Mesenchymal stem cell (in vitro differentiated cells and primary cell): ENCODE measurements around the gene SAMD4A.

Experiments used
- DNase-seq: peaks from one replicate; pipeline ENCODE4 v3.0.0-alpha.2; 2013
- H2AFZ ChIP-seq: one replicate; pipeline ENCODE4 v1.6.1; 2013; ENCODE audit warnings: low read depth, mild to moderate bottlenecking, control low read depth, inconsistent platforms, low read length, moderate library complexity
- H2AK5ac ChIP-seq: 2 replicates; pipeline ENCODE4 v1.6.1; 2013; ENCODE audit warnings: low read length, moderate library complexity, mild to moderate bottlenecking, inconsistent platforms; ENCODE audit not compliant: severe bottlenecking
- H2BK120ac ChIP-seq: one replicate; pipeline ENCODE4 v1.6.1; 2013; ENCODE audit warnings: low read depth, mild to moderate bottlenecking, inconsistent platforms, low read length, moderate library complexity
- H2BK12ac ChIP-seq, 2 experiments: one replicate each; pipeline ENCODE4 v1.6.1; 2013; ENCODE audit warnings: inconsistent platforms in 2 of 2, low read length in 2 of 2, mild to moderate bottlenecking in 2 of 2, moderate library complexity in 2 of 2, control low read depth in 1 of 2
- H2BK15ac ChIP-seq: one replicate; pipeline ENCODE4 v1.6.1; 2013; ENCODE audit warnings: mild to moderate bottlenecking, low read depth, inconsistent platforms; ENCODE audit not compliant: poor library complexity, severe bottlenecking
- H2BK5ac ChIP-seq: 2 replicates; pipeline ENCODE4 v1.6.1; 2013; ENCODE audit warnings: low read depth, mild to moderate bottlenecking, low read length, control low read depth, inconsistent platforms; ENCODE audit not compliant: poor library complexity, severe bottlenecking
- H3K14ac ChIP-seq, 2 experiments: one replicate each; pipeline ENCODE4 v1.6.1; 2013; ENCODE audit warnings: inconsistent platforms in 2 of 2, low read length in 2 of 2, control low read depth in 1 of 2, mild to moderate bottlenecking in 1 of 2, moderate library complexity in 1 of 2
- H3K18ac ChIP-seq, 2 experiments: one replicate each; pipeline ENCODE4 v1.6.1; 2013; ENCODE audit warnings: inconsistent platforms in 2 of 2, low read length in 2 of 2, control low read depth in 1 of 2, low read depth in 1 of 2, mild to moderate bottlenecking in 1 of 2
- H3K23ac ChIP-seq, 2 experiments: one replicate each; pipeline ENCODE4 v1.6.1; 2013; ENCODE audit warnings: inconsistent platforms in 2 of 2, low read length in 2 of 2, mild to moderate bottlenecking in 2 of 2, moderate library complexity in 2 of 2, control low read depth in 1 of 2
- H3K27ac ChIP-seq: 2 replicates; pipeline ENCODE4 v1.5.1; 2013; ENCODE audit warnings: mild to moderate bottlenecking, moderate library complexity, low read length, control low read depth, inconsistent platforms; ENCODE audit not compliant: poor library complexity, severe bottlenecking
- H3K27me3 ChIP-seq, 2 experiments: 2 replicates each; pipeline versions ENCODE4 v1.6.1 to v1.7.0; 2013; ENCODE audit warnings: low read length in 2 of 2, mild to moderate bottlenecking in 2 of 2, moderate library complexity in 2 of 2, control low read depth in 1 of 2, inconsistent platforms in 1 of 2; ENCODE audit not compliant: control insufficient read depth in 1 of 2, insufficient read depth in 1 of 2
- H3K36me3 ChIP-seq, 2 experiments: 2 replicates each; pipeline versions ENCODE4 v1.6.1 to v1.7.0; 2013; ENCODE audit warnings: low read length in 2 of 2, control low read depth in 1 of 2, inconsistent platforms in 1 of 2, low read depth in 1 of 2, mild to moderate bottlenecking in 1 of 2; ENCODE audit not compliant: insufficient read depth in 2 of 2, control insufficient read depth in 1 of 2
- H3K4ac ChIP-seq, 2 experiments: one replicate each; pipeline ENCODE4 v1.6.1; 2013; ENCODE audit warnings: inconsistent platforms in 2 of 2, low read length in 2 of 2, mild to moderate bottlenecking in 2 of 2, moderate library complexity in 2 of 2, control low read depth in 1 of 2, low read depth in 1 of 2
- H3K4me1 ChIP-seq: 2 replicates; pipeline ENCODE4 v1.6.1; 2013; ENCODE audit warnings: low read depth, low read length, control low read depth; ENCODE audit not compliant: control insufficient read depth, insufficient read depth
- H3K4me2 ChIP-seq: 2 replicates; pipeline ENCODE4 v1.6.1; 2013; ENCODE audit warnings: low read length, mild to moderate bottlenecking, inconsistent platforms; ENCODE audit not compliant: poor library complexity, severe bottlenecking
- H3K4me3 ChIP-seq, 2 experiments: 2 replicates each; pipeline versions ENCODE4 v1.5.1 to v1.7.0; 2013; ENCODE audit warnings: low read length in 2 of 2, mild to moderate bottlenecking in 2 of 2, control low read depth in 1 of 2, low read depth in 1 of 2; ENCODE audit not compliant: insufficient read depth in 1 of 2
- H3K79me1 ChIP-seq: replicated peaks from 2 replicates; pipeline ENCODE4 v1.6.1; 2013; ENCODE audit warnings: mild to moderate bottlenecking, control low read depth, low read length, inconsistent platforms; ENCODE audit not compliant: poor library complexity, severe bottlenecking
- H3K9ac ChIP-seq: 2 replicates; pipeline ENCODE4 v1.7.0; 2013; ENCODE audit warnings: mild to moderate bottlenecking, low read length, moderate library complexity
- H3K9me3 ChIP-seq: 2 replicates; pipeline ENCODE4 v1.7.0; 2013; ENCODE audit warnings: mild to moderate bottlenecking, low read length; ENCODE audit not compliant: control insufficient read depth
- H4K8ac ChIP-seq: one replicate; pipeline ENCODE4 v1.6.1; 2013; ENCODE audit warnings: inconsistent platforms, mild to moderate bottlenecking, low read length, moderate library complexity
- H4K91ac ChIP-seq: one replicate; pipeline ENCODE4 v1.6.1; 2013; ENCODE audit warnings: mild to moderate bottlenecking, low read length, inconsistent platforms
- WGBS: methylation state at CpG from one replicate; pipeline ENCODE4 v1.1.7; 2013; ENCODE audit warnings: mixed read lengths; 5-methylcytosine and 5-hydroxymethylcytosine counted together

SAMD4A gene

GRCh38 chr14:54777395-54777794 is 210.5 kb downstream of the SAMD4A start:
- no peak overlapping the region for H4K91ac ChIP-seq
- H3K27ac ChIP-seq: no peak overlapping the region
- no peak overlapping the region for H2BK12ac ChIP-seq

GRCh38 chr14:54778618-54779345 is 211.9 kb downstream of the SAMD4A start:
- DNase-seq: no peak
- Histone ChIP-seq H2BK120ac (no peak overlapping the region), H3K14ac (no peak overlapping the region), H2BK12ac (no peak overlapping the region), H3K79me1 (peaks cover 15% of the 10 kb centered on the region), H3K27me3 (no peaks in the 10 kb centered on the region), H3K4ac (no peak overlapping the region), H3K36me3 (peaks cover 64 to 80% of the 10 kb centered on the region in 2 experiments), H2AFZ (no peak overlapping the region), H3K18ac (no peak overlapping the region), H2BK5ac (no peak overlapping the region), H3K4me2 (no peak overlapping the region), H4K91ac (no peak overlapping the region), H2BK15ac (no peak overlapping the region), H4K8ac (no peak overlapping the region), H3K9ac (no peak overlapping the region), H3K23ac (no peak overlapping the region), H2AK5ac (no peak overlapping the region), H3K27ac (no peak overlapping the region), H3K4me1 (peaks cover 7% of the 10 kb centered on the region), H3K9me3 (no peaks in the 10 kb centered on the region), H3K4me3 (no peak overlapping the region)
- WGBS: 95% methylated on average over 9 of the region's 9 CpGs

More at GRCh38 chr14:54777395-54777794, 210.5 kb downstream of the SAMD4A start:
- Histone ChIP-seq H3K4ac (no peak overlapping the region), H3K9ac (no peak overlapping the region), H3K4me3 (no peak overlapping the region), H2BK5ac (no peak overlapping the region), H3K9me3 (no peaks in the 10 kb centered on the region), H3K4me1 (peaks cover 11% of the 10 kb centered on the region), H3K18ac (no peak overlapping the region), H2AK5ac (no peak overlapping the region), H2BK15ac (no peak overlapping the region), H3K79me1 (peaks cover 15% of the 10 kb centered on the region), H3K4me2 (no peak overlapping the region), H3K27me3 (no peaks in the 10 kb centered on the region), H3K23ac (no peak overlapping the region), H2AFZ (no peak overlapping the region), H2BK120ac (no peak overlapping the region), H3K36me3 (peaks cover 51 to 67% of the 10 kb centered on the region in 2 experiments), H3K14ac (no peak overlapping the region), H4K8ac (no peak overlapping the region)
- no peak for DNase-seq
- WGBS: 75% methylated on average over 5 of the region's 8 CpGs

- Histone ChIP-seq H2AFZ (no peak overlapping the region), H4K91ac (no peak overlapping the region), H3K23ac (no peak overlapping the region), H2BK15ac (no peak overlapping the region), H3K36me3 (peaks cover 73 to 92% of the 10 kb centered on the region in 2 experiments), H4K8ac (no peak overlapping the region), H3K4me3 (no peak overlapping the region), H2BK120ac (no peak overlapping the region), H3K4me2 (no peak overlapping the region), H3K4ac (no peak overlapping the region), H3K14ac (no peak overlapping the region), H2BK5ac (no peak overlapping the region), H3K27ac (no peak overlapping the region), H2BK12ac (no peak overlapping the region), H3K4me1 (peaks cover 4% of the 10 kb centered on the region), H3K9ac (no peak overlapping the region), H3K18ac (no peak overlapping the region), H3K27me3 (no peaks in the 10 kb centered on the region), H3K9me3 (no peaks in the 10 kb centered on the region), H3K79me1 (peaks cover 6% of the 10 kb centered on the region), H2AK5ac (no peak overlapping the region)
- no peak for DNase-seq
- 98% methylated on average over 6 of the region's 6 CpGs for WGBS
Measured at GRCh38 chr14:54781080-54781479, 214.2 kb downstream of the SAMD4A start.

GRCh38 chr14:54781961-54782750 is 215.2 kb downstream of the SAMD4A start:
- Histone ChIP-seq H4K91ac (no peak overlapping the region), H2AK5ac (no peak overlapping the region), H3K4ac (no peak overlapping the region), H3K14ac (no peak overlapping the region), H2BK15ac (no peak overlapping the region), H3K9ac (no peak overlapping the region), H2BK120ac (no peak overlapping the region), H2BK5ac (no peak overlapping the region), H3K27me3 (no peaks in the 10 kb centered on the region), H3K4me2 (no peak overlapping the region), H3K4me3 (no peak overlapping the region), H3K9me3 (no peaks in the 10 kb centered on the region), H4K8ac (no peak overlapping the region), H3K4me1 (no peaks in the 10 kb centered on the region), H3K23ac (no peak overlapping the region), H3K79me1 (peaks cover 2% of the 10 kb centered on the region), H3K18ac (no peak overlapping the region), H3K27ac (no peak overlapping the region), H2BK12ac (no peak overlapping the region), H3K36me3 (peaks cover 68 to 98% of the 10 kb centered on the region in 2 experiments), H2AFZ (no peak overlapping the region)
- no peak for DNase-seq
- 99% methylated on average over 18 of the region's 21 CpGs for WGBS
